CD4-positive, alpha-beta T cell treated with Interleukin-17A for 4 hours (primary cell): Measurements from ENCODE around the gene PRIM2.
"Not testable (repeated sequence)": the region's sequence is repeated elsewhere in the genome, so short reads cannot be mapped to it uniquely, and the experiment has no call there.

Experiments
- DNase-seq: peaks from one replicate; pipeline ENCODE4 v3.0.0-alpha.2; 2020; ENCODE audit warnings: mixed read lengths

The PRIM2 gene

GRCh38 chr6:57368965-57369731 is 51.7 kb downstream of the PRIM2 start:
- DNase-seq, result not testable (repeated sequence)

- DNase-seq, result not testable (repeated sequence)
Measured at GRCh38 chr6:57371779-57372178, 54.3 kb downstream of the PRIM2 start.

GRCh38 chr6:57374764-57375163 is 57.3 kb downstream of the PRIM2 start:
- DNase-seq, result not testable (repeated sequence)

- not testable (repeated sequence) for DNase-seq
Measured at GRCh38 chr6:57376083-57376482, 58.7 kb downstream of the PRIM2 start.

GRCh38 chr6:57389038-57389592 is 71.7 kb downstream of the PRIM2 start:
- DNase-seq, result not testable (repeated sequence)

- DNase-seq, result not testable (repeated sequence)
Measured at GRCh38 chr6:57390818-57391217, 73.4 kb downstream of the PRIM2 start.

- DNase-seq, result not testable (repeated sequence)
Measured at GRCh38 chr6:57392047-57392446, 74.6 kb downstream of the PRIM2 start.

- DNase-seq, result not testable (repeated sequence)
Measured at GRCh38 chr6:57419341-57419740, 101.9 kb downstream of the PRIM2 start.

GRCh38 chr6:57421503-57421902 is 104.1 kb downstream of the PRIM2 start:
- DNase-seq, result no peak

GRCh38 chr6:57423468-57423867 is 106.0 kb downstream of the PRIM2 start:
- DNase-seq, result no peak

- DNase-seq, result not testable (repeated sequence)
Measured at GRCh38 chr6:57431742-57432141, 114.3 kb downstream of the PRIM2 start.

- no peak for DNase-seq
Measured at GRCh38 chr6:57432157-57432556, 114.7 kb downstream of the PRIM2 start.

GRCh38 chr6:57432919-57433684 is 115.7 kb downstream of the PRIM2 start:
- no peak for DNase-seq

GRCh38 chr6:57433790-57434189 is 116.4 kb downstream of the PRIM2 start:
- not testable (repeated sequence) for DNase-seq

GRCh38 chr6:57434944-57435343 is 117.5 kb downstream of the PRIM2 start:
- no peak for DNase-seq

GRCh38 chr6:57435475-57436160 is 118.2 kb downstream of the PRIM2 start:
- DNase-seq, result no peak

- not testable (repeated sequence) for DNase-seq
Measured at GRCh38 chr6:57440735-57441134, 123.3 kb downstream of the PRIM2 start.

- not testable (repeated sequence) for DNase-seq
Measured at GRCh38 chr6:57442133-57442532, 124.7 kb downstream of the PRIM2 start.

- not testable (repeated sequence) for DNase-seq
Measured at GRCh38 chr6:57443181-57443580, 125.8 kb downstream of the PRIM2 start.

- not testable (repeated sequence) for DNase-seq
Measured at GRCh38 chr6:57444787-57445186, 127.4 kb downstream of the PRIM2 start.

- not testable (repeated sequence) for DNase-seq
Measured at GRCh38 chr6:57445379-57445778, 127.9 kb downstream of the PRIM2 start.

GRCh38 chr6:57445790-57446468 is 128.5 kb downstream of the PRIM2 start:
- DNase-seq, result not testable (repeated sequence)
